AG08395 (cell line): Measurements from ENCODE around the gene SVBP.

ENCODE experiments used
- DNase-seq: peaks from one replicate; pipeline ENCODE4 v3.0.0; 2012; ENCODE audit warnings: mixed read lengths, low spot score

The SVBP gene

DNA sequence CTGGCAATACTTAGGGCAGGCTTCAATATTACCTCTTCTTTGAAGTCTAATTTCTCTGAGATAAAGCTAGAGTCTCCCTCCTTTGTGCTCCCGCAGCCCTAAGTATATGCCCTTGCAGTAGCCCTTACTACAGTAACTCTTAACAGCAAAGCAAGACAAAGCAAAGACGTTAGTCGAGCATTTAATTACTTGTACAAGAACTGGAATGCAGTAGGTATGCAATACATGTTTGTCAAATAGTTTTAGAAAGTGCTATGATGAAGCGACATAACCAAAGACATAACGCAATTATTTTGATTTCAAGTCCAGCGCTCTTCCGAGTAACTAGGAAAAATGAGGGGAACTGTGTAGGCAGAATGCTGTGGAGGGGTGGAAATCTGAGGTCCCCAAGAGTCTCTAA is 51.9 kb downstream of the SVBP start:
- no peak for DNase-seq

GRCh38 chr1:42762269-42762668 is 54.9 kb downstream of the SVBP start:
- no peak for DNase-seq

DNA sequence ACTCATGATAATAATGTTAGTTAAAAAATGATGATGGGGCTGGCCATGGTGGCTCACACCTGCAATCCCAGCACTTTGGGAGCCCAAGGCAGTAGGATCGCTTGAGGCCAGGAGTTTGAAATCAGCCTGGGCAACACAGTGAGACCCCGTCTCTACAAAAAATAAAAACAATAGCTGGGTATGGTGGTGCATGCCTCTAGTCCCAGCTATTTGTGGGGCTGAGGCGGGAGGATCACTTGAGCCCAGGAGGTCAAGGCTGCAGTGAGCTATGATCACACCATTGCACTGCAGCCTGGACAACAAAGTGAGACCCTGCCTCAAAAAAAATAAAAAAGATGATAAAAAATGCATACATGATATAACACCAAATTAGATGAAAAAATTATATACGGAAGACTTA is 55.6 kb downstream of the SVBP start:
- no peak for DNase-seq

GRCh38 chr1:42759114-42759513 is 58.1 kb downstream of the SVBP start:
- no peak for DNase-seq

DNA sequence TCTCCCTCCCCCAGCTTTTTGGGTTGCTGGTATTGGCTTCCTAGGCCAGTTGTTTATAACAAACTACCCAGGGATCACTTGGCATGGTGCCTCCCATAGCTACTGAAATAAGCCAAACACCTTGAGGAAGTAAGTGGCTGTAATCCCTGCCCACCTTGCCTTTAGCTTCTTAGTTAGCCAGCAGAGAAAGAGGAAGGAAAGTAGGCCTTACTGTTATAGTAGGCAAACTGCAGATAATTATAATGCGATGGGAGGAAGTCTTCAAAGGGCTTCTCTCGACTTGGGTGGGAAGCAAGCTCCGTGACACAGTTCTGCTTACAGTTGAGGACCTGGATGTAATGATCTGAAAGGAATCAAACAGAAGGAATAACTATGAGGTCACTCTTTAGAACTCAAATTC is 58.6 kb downstream of the SVBP start:
- no peak for DNase-seq

GRCh38 chr1:42757892-42758275 is 59.3 kb downstream of the SVBP start:
- DNase-seq, result no peak
